Mucosa of descending colon (tissue), 3 donors: ENCODE results near the gene ABCF2. TPM values are rescaled to one million over a fixed set of nuclear protein-coding genes. Genes with fewer than 3 reads are reported as not detected.
A peak's percentile ranks its signal among the peaks of the same experiment; 100 is the strongest.

Experiments
- ATAC-seq: fragments of 200-7000 bp; cut with Tn5 transposase; one replicate; pipeline ENCODE4 v1.9.1; 2020; ENCODE audit warnings: mild to moderate bottlenecking, moderate library complexity
- DNase-seq, 3 donors: peaks; one replicate each; pipeline ENCODE4 v3.0.0-alpha.2; 2020
- H3K36me3 ChIP-seq: fragments of 200-600 bp; one replicate; pipeline ENCODE4 v1.8.0; 2021; ENCODE audit warnings: low read depth, mild to moderate bottlenecking
- H3K4me1 ChIP-seq: fragments of 200-600 bp; one replicate; pipeline ENCODE4 v1.8.0; 2021; ENCODE audit warnings: low read depth, mild to moderate bottlenecking
- H3K4me3 ChIP-seq: fragments of 200-600 bp; one replicate; pipeline ENCODE4 v1.8.0; 2021; ENCODE audit warnings: mild to moderate bottlenecking
- H3K9me3 ChIP-seq: fragments of 200-600 bp; one replicate; pipeline ENCODE4 v1.8.0; 2021; ENCODE audit warnings: mild to moderate bottlenecking
- CTCF ChIP-seq: fragments of 200-600 bp; IDR thresholded peaks from one replicate; pipeline ENCODE4 v1.8.0; 2022; ENCODE audit warnings: antibody characterized with exemption, mild to moderate bottlenecking
- intact Hi-C, 2 donors: fragments of 100-400 bp; cut with DNase I in 1 of 2; cut with micrococcal nuclease in 1 of 2; formaldehyde crosslinking; loops; one replicate each; pipeline versions ENCODE4 v1.11.0 to v1.11.1; 2022; cut with DNase I, micrococcal nuclease
- total RNA-seq, 3 donors: library from RNA; stranded (reverse); fragmentation: NEBNext Ultra II Directional in 2 of 3; extraction: Animal tissue kit (Norgen Biotek cat#: 25700) in 2 of 3; gene quantifications; one replicate each; pipeline versions ENCODE4 v1.2.1 to v1.2.4, GENCODE V29; 2021 to 2023
- donor health status: DM: no; HTN: no; CAD: no; lungs with moderate emphysema.
- donor health status: DM: no; HTN: no; CAD: no.
- donor health status: DM: no; HTN: yes; CAD: no.

Gene ABCF2
- total RNA-seq, 3 donors from 2014 or later, result 27.0 to 36.4 (median 28.4) TPM

GRCh38 chr7:151252561-151252835 is 25.5 kb upstream of the ABCF2 start:
- Histone ChIP-seq H3K9me3 (no peaks in the 10 kb centered on the region), H3K4me3 (no peak overlapping the region), H3K36me3 (no peaks in the 10 kb centered on the region), H3K4me1 (peaks cover 16% of the 10 kb centered on the region)
- ATAC-seq (no peak), DNase-seq (no peak)
- intact Hi-C loops, result no loop called here
- no peak for TF ChIP-seq CTCF

DNA sequence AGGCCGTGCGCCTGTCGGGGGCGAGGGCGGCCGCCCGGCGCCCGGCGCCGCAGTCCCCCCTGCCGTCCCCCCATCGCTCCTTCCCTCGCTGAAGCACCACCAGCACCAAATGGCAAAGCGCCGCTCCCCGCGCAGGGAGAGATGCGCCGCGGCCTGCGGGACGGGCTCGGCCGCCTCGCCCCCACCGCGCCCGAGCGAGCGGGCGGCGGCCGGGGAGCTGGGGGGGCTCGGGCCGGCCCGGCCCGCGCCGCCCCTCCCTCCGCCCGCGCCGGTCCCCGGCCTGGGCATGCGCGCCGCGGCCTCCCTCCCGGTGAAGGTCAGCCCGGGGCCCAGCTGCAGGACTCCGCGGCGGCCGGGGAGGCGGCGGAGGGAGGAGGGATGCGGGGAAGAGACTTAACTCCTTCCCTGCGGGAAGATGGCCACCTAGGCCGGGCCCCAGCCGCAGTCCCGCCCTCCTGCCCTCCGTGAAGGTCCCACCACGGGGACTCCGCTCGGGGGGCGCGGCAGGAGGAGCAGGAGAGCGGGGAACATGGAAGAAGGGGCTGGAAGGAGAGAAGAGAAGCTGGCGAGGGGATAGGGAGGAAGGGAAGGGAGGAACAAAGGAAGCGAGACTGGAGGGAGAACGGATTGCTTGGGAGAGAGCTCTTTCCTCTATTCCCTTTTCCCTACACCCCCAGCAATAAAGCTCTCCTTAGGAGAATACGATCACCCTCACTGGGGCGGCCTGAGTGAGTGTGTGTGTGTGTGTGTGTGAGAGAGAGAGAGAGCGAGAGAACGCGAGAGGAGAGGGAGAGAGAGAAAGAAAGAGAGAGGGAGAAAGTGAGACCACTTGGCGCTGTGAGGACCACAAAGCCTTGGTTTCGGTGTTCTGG is 24.9 kb upstream of the ABCF2 start:
- H3K36me3 ChIP-seq, result no peaks in the 10 kb centered on the region
- DNase-seq, result peak; percentile 57 to 66 (median 64)
- intact Hi-C loops, result no loop called here
- peaks cover 16% of the 10 kb centered on the region for H3K4me1 ChIP-seq
- TF ChIP-seq CTCF, result no peak
- ATAC-seq, result peak; percentile 28
- no peaks in the 10 kb centered on the region for H3K9me3 ChIP-seq
- no peak overlapping the region for H3K4me3 ChIP-seq

DNA sequence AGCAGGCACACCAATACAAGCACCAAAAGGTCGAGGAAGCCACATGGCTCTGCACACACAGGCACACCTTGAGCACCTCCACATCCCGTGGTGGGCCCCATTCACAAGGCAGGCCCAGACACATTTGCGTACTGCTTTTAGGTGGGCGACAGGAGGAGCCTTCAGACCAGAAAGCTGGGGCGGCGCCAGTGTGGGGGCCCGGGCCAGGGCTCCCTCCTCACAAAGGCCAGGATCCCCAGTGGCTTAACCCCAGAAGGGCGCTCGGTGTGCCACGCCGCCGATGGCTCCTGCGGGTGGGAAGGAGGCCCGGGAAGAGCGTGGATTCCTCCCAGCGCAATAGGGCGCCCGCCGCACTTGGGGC is 24.3 kb upstream of the ABCF2 start:
- H3K4me3 ChIP-seq, result no peak overlapping the region
- ATAC-seq, result no peak
- peaks cover 16% of the 10 kb centered on the region for H3K4me1 ChIP-seq
- intact Hi-C loops, result no loop called here
- no peaks in the 10 kb centered on the region for H3K36me3 ChIP-seq
- TF ChIP-seq CTCF, result no peak
- no peaks in the 10 kb centered on the region for H3K9me3 ChIP-seq
- no peak for DNase-seq

DNA sequence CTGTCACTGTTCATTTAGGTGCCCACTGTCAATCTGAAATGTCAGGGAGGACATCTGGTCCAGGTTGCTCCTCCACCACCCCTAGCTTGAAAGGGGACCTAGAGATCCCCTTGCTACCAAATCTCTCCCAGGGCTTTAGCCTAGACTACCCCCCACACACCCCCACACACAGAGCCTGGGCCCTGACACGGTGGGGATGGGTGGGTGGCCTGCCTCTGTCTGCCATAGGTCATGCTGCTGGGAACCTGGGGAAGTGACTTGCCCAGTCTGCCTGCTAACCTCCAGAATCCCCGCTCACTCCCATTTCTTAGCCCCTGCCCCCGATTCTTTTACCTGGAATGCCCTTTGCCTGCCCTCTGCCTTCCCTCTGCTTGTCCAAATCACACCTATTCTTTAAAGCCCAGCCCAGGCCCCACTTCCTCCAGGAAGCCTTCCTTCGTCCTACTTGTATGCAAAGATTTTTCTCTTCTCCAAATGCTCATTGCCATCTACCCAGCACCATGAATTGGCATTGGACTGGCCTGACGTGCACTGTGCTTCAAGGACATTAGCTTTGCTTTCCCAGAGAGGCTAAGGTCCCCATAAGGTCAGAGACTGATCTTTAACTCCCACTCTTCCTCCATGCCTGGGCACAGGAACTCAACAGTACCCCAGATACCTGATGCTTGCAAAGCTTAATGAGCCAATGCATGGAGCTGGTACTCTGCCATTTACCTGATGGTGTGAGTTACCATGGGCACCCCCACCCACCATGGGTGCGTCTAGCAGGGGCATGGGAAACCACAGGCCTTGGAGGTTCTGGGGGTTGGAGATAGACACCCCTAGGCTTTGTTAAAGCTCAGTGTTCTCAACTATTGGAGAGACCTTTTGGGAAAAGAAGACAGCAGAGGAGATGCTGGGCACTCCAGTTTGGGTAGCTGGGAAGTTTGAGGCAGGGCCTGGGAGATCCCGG is 23.5 kb upstream of the ABCF2 start:
- no peaks in the 10 kb centered on the region for H3K36me3 ChIP-seq
- H3K4me3 ChIP-seq, result no peak overlapping the region
- peak in 1 of 3 donors; percentile 25 for DNase-seq
- no peaks in the 10 kb centered on the region for H3K9me3 ChIP-seq
- intact Hi-C loops, result no loop called here
- no peak for TF ChIP-seq CTCF
- ATAC-seq, result no peak
- H3K4me1 ChIP-seq, result peaks cover 20% of the 10 kb centered on the region

GRCh38 chr7:151249732-151250072 is 22.7 kb upstream of the ABCF2 start:
- intact Hi-C loops, result no loop called here
- peak; percentile 45 to 55 (median 52) for DNase-seq
- H3K4me3 ChIP-seq, result no peak overlapping the region
- H3K9me3 ChIP-seq, result no peaks in the 10 kb centered on the region
- no peak for TF ChIP-seq CTCF
- ATAC-seq, result peak; percentile 19
- H3K36me3 ChIP-seq, result no peaks in the 10 kb centered on the region
- peaks cover 27% of the 10 kb centered on the region for H3K4me1 ChIP-seq
